ENCODE data around the gene VSTM2L.

DNA sequence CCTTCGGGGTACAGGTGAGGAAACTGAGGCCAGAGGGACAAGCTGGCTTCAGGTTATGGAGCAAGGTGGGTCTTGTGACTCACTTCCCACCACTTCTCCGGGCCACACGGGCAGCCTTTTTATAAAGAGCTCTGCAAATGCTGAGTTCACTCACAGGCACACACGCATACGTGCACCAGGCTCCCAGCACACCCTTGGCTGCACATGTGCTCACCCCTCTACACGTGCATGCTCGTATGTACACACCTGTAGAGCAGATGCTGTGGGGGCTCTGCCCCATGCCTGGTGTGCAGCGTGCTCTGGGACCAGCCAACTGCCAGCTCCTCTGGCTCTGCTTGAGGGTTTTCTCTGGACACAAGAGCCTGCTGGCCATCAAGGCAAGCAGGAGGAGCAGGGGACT is 29.1 kb downstream of the VSTM2L start:
- TF ChIP-seq, protein P1, sequence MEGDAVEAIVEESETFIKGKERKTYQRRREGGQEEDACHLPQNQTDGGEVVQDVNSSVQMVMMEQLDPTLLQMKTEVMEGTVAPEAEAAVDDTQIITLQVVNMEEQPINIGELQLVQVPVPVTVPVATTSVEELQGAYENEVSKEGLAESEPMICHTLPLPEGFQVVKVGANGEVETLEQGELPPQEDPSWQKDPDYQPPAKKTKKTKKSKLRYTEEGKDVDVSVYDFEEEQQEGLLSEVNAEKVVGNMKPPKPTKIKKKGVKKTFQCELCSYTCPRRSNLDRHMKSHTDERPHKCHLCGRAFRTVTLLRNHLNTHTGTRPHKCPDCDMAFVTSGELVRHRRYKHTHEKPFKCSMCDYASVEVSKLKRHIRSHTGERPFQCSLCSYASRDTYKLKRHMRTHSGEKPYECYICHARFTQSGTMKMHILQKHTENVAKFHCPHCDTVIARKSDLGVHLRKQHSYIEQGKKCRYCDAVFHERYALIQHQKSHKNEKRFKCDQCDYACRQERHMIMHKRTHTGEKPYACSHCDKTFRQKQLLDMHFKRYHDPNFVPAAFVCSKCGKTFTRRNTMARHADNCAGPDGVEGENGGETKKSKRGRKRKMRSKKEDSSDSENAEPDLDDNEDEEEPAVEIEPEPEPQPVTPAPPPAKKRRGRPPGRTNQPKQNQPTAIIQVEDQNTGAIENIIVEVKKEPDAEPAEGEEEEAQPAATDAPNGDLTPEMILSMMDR (IDR thresholded peaks at IDR 0.05): no peak
- TF ChIP-seq POLR2A (IDR thresholded peaks at IDR 0.05): no peak

Measured in body of pancreas (tissue), 4 donors.